Mesenchymal stem cell (in vitro differentiated cells and primary cell): ENCODE measurements around the gene MRGPRE.

Experiments
- DNase-seq: peaks from one replicate; pipeline ENCODE4 v3.0.0-alpha.2; 2013
- H2AFZ ChIP-seq: one replicate; pipeline ENCODE4 v1.6.1; 2013; ENCODE audit warnings: low read depth, mild to moderate bottlenecking, control low read depth, inconsistent platforms, low read length, moderate library complexity
- H2AK5ac ChIP-seq: 2 replicates; pipeline ENCODE4 v1.6.1; 2013; ENCODE audit warnings: low read length, moderate library complexity, mild to moderate bottlenecking, inconsistent platforms; ENCODE audit not compliant: severe bottlenecking
- H2BK120ac ChIP-seq: one replicate; pipeline ENCODE4 v1.6.1; 2013; ENCODE audit warnings: low read depth, mild to moderate bottlenecking, inconsistent platforms, low read length, moderate library complexity
- H2BK12ac ChIP-seq, 2 experiments: one replicate each; pipeline ENCODE4 v1.6.1; 2013; ENCODE audit warnings: inconsistent platforms in 2 of 2, low read length in 2 of 2, mild to moderate bottlenecking in 2 of 2, moderate library complexity in 2 of 2, control low read depth in 1 of 2
- H2BK15ac ChIP-seq: one replicate; pipeline ENCODE4 v1.6.1; 2013; ENCODE audit warnings: mild to moderate bottlenecking, low read depth, inconsistent platforms; ENCODE audit not compliant: poor library complexity, severe bottlenecking
- H2BK5ac ChIP-seq: 2 replicates; pipeline ENCODE4 v1.6.1; 2013; ENCODE audit warnings: low read depth, mild to moderate bottlenecking, low read length, control low read depth, inconsistent platforms; ENCODE audit not compliant: poor library complexity, severe bottlenecking
- H3K14ac ChIP-seq, 2 experiments: one replicate each; pipeline ENCODE4 v1.6.1; 2013; ENCODE audit warnings: inconsistent platforms in 2 of 2, low read length in 2 of 2, control low read depth in 1 of 2, mild to moderate bottlenecking in 1 of 2, moderate library complexity in 1 of 2
- H3K18ac ChIP-seq, 2 experiments: one replicate each; pipeline ENCODE4 v1.6.1; 2013; ENCODE audit warnings: inconsistent platforms in 2 of 2, low read length in 2 of 2, control low read depth in 1 of 2, low read depth in 1 of 2, mild to moderate bottlenecking in 1 of 2
- H3K23ac ChIP-seq, 2 experiments: one replicate each; pipeline ENCODE4 v1.6.1; 2013; ENCODE audit warnings: inconsistent platforms in 2 of 2, low read length in 2 of 2, mild to moderate bottlenecking in 2 of 2, moderate library complexity in 2 of 2, control low read depth in 1 of 2
- H3K27ac ChIP-seq: 2 replicates; pipeline ENCODE4 v1.5.1; 2013; ENCODE audit warnings: mild to moderate bottlenecking, moderate library complexity, low read length, control low read depth, inconsistent platforms; ENCODE audit not compliant: poor library complexity, severe bottlenecking
- H3K27me3 ChIP-seq, 2 experiments: 2 replicates each; pipeline versions ENCODE4 v1.6.1 to v1.7.0; 2013; ENCODE audit warnings: low read length in 2 of 2, mild to moderate bottlenecking in 2 of 2, moderate library complexity in 2 of 2, control low read depth in 1 of 2, inconsistent platforms in 1 of 2; ENCODE audit not compliant: control insufficient read depth in 1 of 2, insufficient read depth in 1 of 2
- H3K36me3 ChIP-seq, 2 experiments: 2 replicates each; pipeline versions ENCODE4 v1.6.1 to v1.7.0; 2013; ENCODE audit warnings: low read length in 2 of 2, control low read depth in 1 of 2, inconsistent platforms in 1 of 2, low read depth in 1 of 2, mild to moderate bottlenecking in 1 of 2; ENCODE audit not compliant: insufficient read depth in 2 of 2, control insufficient read depth in 1 of 2
- H3K4ac ChIP-seq, 2 experiments: one replicate each; pipeline ENCODE4 v1.6.1; 2013; ENCODE audit warnings: inconsistent platforms in 2 of 2, low read length in 2 of 2, mild to moderate bottlenecking in 2 of 2, moderate library complexity in 2 of 2, control low read depth in 1 of 2, low read depth in 1 of 2
- H3K4me1 ChIP-seq: 2 replicates; pipeline ENCODE4 v1.6.1; 2013; ENCODE audit warnings: low read depth, low read length, control low read depth; ENCODE audit not compliant: control insufficient read depth, insufficient read depth
- H3K4me2 ChIP-seq: 2 replicates; pipeline ENCODE4 v1.6.1; 2013; ENCODE audit warnings: low read length, mild to moderate bottlenecking, inconsistent platforms; ENCODE audit not compliant: poor library complexity, severe bottlenecking
- H3K4me3 ChIP-seq, 2 experiments: 2 replicates each; pipeline versions ENCODE4 v1.5.1 to v1.7.0; 2013; ENCODE audit warnings: low read length in 2 of 2, mild to moderate bottlenecking in 2 of 2, control low read depth in 1 of 2, low read depth in 1 of 2; ENCODE audit not compliant: insufficient read depth in 1 of 2
- H3K79me1 ChIP-seq: replicated peaks from 2 replicates; pipeline ENCODE4 v1.6.1; 2013; ENCODE audit warnings: mild to moderate bottlenecking, control low read depth, low read length, inconsistent platforms; ENCODE audit not compliant: poor library complexity, severe bottlenecking
- H3K9ac ChIP-seq: 2 replicates; pipeline ENCODE4 v1.7.0; 2013; ENCODE audit warnings: mild to moderate bottlenecking, low read length, moderate library complexity
- H3K9me3 ChIP-seq: 2 replicates; pipeline ENCODE4 v1.7.0; 2013; ENCODE audit warnings: mild to moderate bottlenecking, low read length; ENCODE audit not compliant: control insufficient read depth
- H4K8ac ChIP-seq: one replicate; pipeline ENCODE4 v1.6.1; 2013; ENCODE audit warnings: inconsistent platforms, mild to moderate bottlenecking, low read length, moderate library complexity
- H4K91ac ChIP-seq: one replicate; pipeline ENCODE4 v1.6.1; 2013; ENCODE audit warnings: mild to moderate bottlenecking, low read length, inconsistent platforms
- WGBS: methylation state at CpG from one replicate; pipeline ENCODE4 v1.1.7; 2013; ENCODE audit warnings: mixed read lengths; 5-methylcytosine and 5-hydroxymethylcytosine counted together

MRGPRE gene

DNA sequence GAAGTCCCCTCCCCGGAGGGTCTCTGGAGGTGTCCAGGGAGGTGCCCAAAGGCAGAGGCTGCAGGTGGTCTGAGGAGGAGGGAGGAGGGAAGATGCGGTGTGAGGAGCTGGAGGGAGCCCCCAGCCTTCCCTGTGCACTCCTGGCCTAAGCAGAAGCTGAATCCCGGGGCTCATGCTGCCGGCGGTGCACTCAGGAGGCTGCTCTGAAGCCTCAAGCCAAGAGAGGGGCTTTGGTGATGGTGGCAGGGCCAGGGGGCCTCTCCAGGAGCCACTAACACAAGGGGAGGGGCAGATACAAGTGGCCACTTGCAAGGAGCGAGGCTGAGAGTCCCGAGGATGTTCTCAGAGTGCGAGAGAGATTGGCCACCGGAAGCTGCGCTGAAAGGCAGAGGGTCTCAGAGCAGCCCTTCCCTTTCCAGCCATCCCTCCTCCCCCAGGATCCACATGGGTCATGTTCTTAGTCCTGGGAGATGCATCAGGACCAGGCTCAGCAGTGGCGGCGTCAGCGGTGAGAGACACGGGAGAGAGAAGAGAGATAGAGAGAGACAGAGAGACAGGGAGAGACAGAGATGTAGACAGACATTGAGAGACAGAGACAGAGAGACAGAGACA is 12.8 kb downstream of the MRGPRE start:
- Histone ChIP-seq H3K4me3 (no peak overlapping the region), H3K9me3 (no peaks in the 10 kb centered on the region), H4K91ac (no peak overlapping the region), H3K4me1 (peaks cover 15% of the 10 kb centered on the region), H3K4ac (no peak overlapping the region), H2BK12ac (no peak overlapping the region), H3K14ac (no peak overlapping the region), H2AFZ (no peak overlapping the region), H3K18ac (no peak overlapping the region), H2BK15ac (no peak overlapping the region), H3K27me3 (peaks cover 50 to 95% of the 10 kb centered on the region in 2 experiments), H3K79me1 (no peaks in the 10 kb centered on the region), H2BK120ac (no peak overlapping the region), H2BK5ac (no peak overlapping the region), H3K36me3 (no peaks in the 10 kb centered on the region), H3K23ac (no peak overlapping the region), H3K27ac (no peak overlapping the region), H4K8ac (no peak overlapping the region), H2AK5ac (no peak overlapping the region), H3K4me2 (no peak overlapping the region), H3K9ac (no peak overlapping the region)
- no peak for DNase-seq
- 80% methylated on average over 14 of the region's 14 CpGs for WGBS

DNA sequence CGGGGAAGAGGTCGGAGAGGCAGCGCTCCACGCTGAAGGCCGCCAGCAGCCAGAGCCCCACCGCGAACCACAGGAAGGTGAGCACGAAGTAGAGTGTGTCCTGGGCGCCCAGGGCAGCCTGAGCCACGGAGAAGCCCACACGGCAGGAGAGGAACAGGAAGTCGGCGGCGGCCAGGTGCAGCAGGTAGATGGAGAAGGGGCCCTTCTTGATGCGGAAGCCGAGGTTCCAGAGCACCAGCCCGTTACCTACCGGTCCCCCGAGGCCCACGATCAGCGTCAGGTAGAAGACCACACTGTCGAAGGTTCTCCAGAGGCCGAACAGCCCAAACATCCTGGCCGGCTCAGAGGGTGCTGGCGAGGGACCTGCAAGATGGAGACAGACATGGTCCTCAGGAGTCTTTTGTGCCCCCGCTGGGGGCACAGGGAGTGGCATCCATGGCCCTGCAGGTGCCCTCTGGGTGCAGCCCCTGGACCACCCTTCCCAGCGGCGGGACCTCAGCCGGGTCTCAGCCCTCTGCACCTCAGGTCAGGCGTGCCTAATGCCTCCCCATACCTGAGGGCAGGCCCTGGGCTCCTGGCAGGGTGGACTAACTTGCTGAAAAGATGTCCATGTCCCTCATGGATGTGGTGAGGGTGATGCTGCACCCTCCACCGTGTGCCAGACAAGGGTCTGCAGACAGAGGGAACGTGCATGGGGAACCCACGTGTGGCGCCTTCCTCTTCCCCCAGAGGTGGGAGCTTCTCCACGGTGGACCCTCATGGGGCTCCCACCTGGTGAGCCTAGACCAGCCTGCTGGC is 13.5 kb downstream of the MRGPRE start, which contains the start of gene MRGPRG:
Gene MRGPRG (minus strand): TSS at position 331 of the 798 bp plus-strand sequence. CDS start 0 bp downstream, at position 331.
- 87% methylated on average over 35 of the region's 35 CpGs for whole genome bisulfite sequencing
- no peak within 1 kb of the TSS for H3K4ac ChIP-seq
- no peak within 1 kb of the TSS for H2BK120ac ChIP-seq
- no peak within 1 kb of the TSS for H3K9ac ChIP-seq
- peak within 1 kb of the TSS; percentile 37 for H2BK15ac ChIP-seq
- no peaks in the 10 kb centered on the region for H3K79me1 ChIP-seq
- H3K9me3 ChIP-seq: no peaks in the 10 kb centered on the region
- H2BK5ac ChIP-seq: no peak within 1 kb of the TSS
- DNase-seq: no peak
- peaks cover 57 to 95% of the 10 kb centered on the region in 2 experiments for H3K27me3 ChIP-seq
- no peaks in the 10 kb centered on the region for H3K36me3 ChIP-seq
- H3K18ac ChIP-seq: no peak within 1 kb of the TSS
- H3K23ac ChIP-seq: no peak within 1 kb of the TSS
- H3K4me3 ChIP-seq: peak within 1 kb of the TSS in 1 of 2 experiments; percentile 9
- no peak within 1 kb of the TSS for H4K8ac ChIP-seq
- H3K4me1 ChIP-seq: peaks cover 9% of the 10 kb centered on the region
- H2BK12ac ChIP-seq: no peak within 1 kb of the TSS
- H4K91ac ChIP-seq: no peak within 1 kb of the TSS
- no peak within 1 kb of the TSS for H2AK5ac ChIP-seq
- H2AFZ ChIP-seq: no peak within 1 kb of the TSS
- H3K14ac ChIP-seq: no peak within 1 kb of the TSS
- no peak within 1 kb of the TSS for H3K27ac ChIP-seq
- no peak within 1 kb of the TSS for H3K4me2 ChIP-seq

DNA sequence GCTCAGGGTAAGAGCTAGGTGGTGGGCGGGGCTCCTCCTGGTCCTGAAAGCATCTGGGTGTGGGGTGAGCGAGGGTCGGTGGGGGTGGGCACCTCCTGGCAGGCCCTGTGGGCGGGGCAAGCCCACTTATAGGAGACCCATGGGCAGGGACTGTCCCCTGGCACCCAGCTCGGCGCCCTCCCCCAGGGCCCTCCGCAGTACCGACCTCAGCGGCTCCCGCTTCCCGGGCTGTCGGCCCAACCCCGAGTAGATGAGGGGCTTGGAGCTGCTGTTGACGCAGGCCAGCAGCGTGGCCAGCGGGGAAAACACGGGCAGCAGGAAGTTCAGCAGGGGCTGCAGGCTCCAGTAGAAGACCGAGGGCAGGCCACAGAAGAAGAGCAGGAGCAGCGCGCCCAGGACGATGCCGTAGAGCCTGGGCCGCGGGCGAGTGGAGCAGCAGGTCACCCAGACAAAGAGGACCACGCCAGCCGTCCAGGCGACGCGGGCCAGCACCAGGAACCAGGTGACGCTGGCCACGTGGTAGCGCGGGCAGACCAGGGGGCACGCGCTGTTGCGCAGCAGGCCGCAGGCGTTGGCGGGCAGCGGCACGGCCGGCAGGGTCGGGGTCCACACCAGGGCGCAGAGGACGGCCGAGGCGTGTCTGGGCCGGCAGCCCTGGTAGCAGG is 14.3 kb downstream of the MRGPRE start:
- H3K18ac ChIP-seq: no peak overlapping the region
- 90% methylated on average over 49 of the region's 49 CpGs for WGBS
- no peak overlapping the region for H3K4me2 ChIP-seq
- H3K9me3 ChIP-seq: no peaks in the 10 kb centered on the region
- H3K4ac ChIP-seq: no peak overlapping the region
- no peak overlapping the region for H4K8ac ChIP-seq
- H3K27me3 ChIP-seq: peaks cover 65 to 95% of the 10 kb centered on the region in 2 experiments
- H3K36me3 ChIP-seq: no peaks in the 10 kb centered on the region
- no peak overlapping the region for H2AK5ac ChIP-seq
- no peak overlapping the region for H2BK120ac ChIP-seq
- no peak overlapping the region for H3K27ac ChIP-seq
- H2BK5ac ChIP-seq: no peak overlapping the region
- no peak overlapping the region for H3K9ac ChIP-seq
- no peaks in the 10 kb centered on the region for H3K79me1 ChIP-seq
- H3K4me1 ChIP-seq: peaks cover 5% of the 10 kb centered on the region
- H3K14ac ChIP-seq: no peak overlapping the region
- H3K23ac ChIP-seq: no peak overlapping the region
- peak overlapping the region in 1 of 2 experiments; percentile 9 for H3K4me3 ChIP-seq
- H2BK15ac ChIP-seq: peak overlapping the region; percentile 37
- H2BK12ac ChIP-seq: no peak overlapping the region
- H2AFZ ChIP-seq: no peak overlapping the region
- no peak overlapping the region for H4K91ac ChIP-seq
- DNase-seq: no peak

DNA sequence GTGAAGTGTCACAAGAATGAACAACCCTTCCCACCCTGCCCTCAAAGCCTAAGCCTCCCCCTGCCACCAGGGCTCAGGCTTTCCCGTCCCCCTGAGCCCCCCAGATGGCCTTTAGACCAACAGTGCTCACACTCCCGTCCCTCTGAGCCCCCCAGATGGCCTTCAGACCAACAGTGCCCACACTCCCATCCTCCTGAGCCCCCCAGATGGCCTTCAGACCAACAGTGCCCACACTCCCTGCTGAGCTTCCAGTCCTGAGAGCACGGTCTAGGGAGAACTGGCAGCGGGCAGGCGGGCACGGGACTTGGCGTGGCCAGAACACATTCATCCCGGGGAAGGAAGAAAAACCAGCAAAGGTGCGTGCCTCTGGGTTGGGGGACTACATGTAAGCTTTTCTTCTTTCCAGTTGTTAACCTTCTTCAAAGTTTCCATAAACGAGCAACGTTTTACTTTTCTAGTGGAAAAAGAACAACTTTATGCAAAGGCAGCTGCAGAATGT is 16.1 kb downstream of the MRGPRE start:
- no peak overlapping the region for H3K18ac ChIP-seq
- H2BK15ac ChIP-seq: peak overlapping the region; percentile 45
- H3K4me1 ChIP-seq: peaks cover 4% of the 10 kb centered on the region
- H3K4me3 ChIP-seq: no peak overlapping the region
- H2AK5ac ChIP-seq: no peak overlapping the region
- no peak overlapping the region for H3K14ac ChIP-seq
- H3K36me3 ChIP-seq: no peaks in the 10 kb centered on the region
- H3K9me3 ChIP-seq: peaks cover 6% of the 10 kb centered on the region
- H4K8ac ChIP-seq: no peak overlapping the region
- DNase-seq: no peak
- H2BK120ac ChIP-seq: no peak overlapping the region
- no peak overlapping the region for H3K9ac ChIP-seq
- H3K79me1 ChIP-seq: no peaks in the 10 kb centered on the region
- peaks cover 56 to 83% of the 10 kb centered on the region in 2 experiments for H3K27me3 ChIP-seq
- H3K4me2 ChIP-seq: no peak overlapping the region
- H3K4ac ChIP-seq: no peak overlapping the region
- H3K27ac ChIP-seq: no peak overlapping the region
- H2AFZ ChIP-seq: no peak overlapping the region
- no peak overlapping the region for H4K91ac ChIP-seq
- WGBS: 60% methylated on average over 11 of the region's 11 CpGs
- H2BK12ac ChIP-seq: no peak overlapping the region
- H2BK5ac ChIP-seq: no peak overlapping the region
- H3K23ac ChIP-seq: peak overlapping the region in 1 of 2 experiments; percentile 14
